ENCODE results near the gene UBAC2. TPM values are rescaled to one million over a fixed set of nuclear protein-coding genes. Genes with fewer than 3 reads are reported as not detected.

The UBAC2 gene
- total RNA-seq, 1 donor from 2014 or later, result 31.3 TPM

GRCh38 chr13:99355267-99356011, 154.8 kb downstream of the UBAC2 start:
- DNase-seq (ENCODE audit: low read depth in 2 of 2), result peak in 1 of 2 donors; percentile 19

- DNase-seq (ENCODE audit: low read depth in 2 of 2), result no peak
These were observed 155.3 kb downstream of the UBAC2 start for GRCh38 chr13:99356012-99356261.

GRCh38 chr13:99356262-99357091, 155.8 kb downstream of the UBAC2 start:
- DNase-seq (ENCODE audit: low read depth in 2 of 2), result peak; percentile 92 to 97

GRCh38 chr13:99357131-99357596, 156.5 kb downstream of the UBAC2 start:
- peak; percentile 92 to 94 for DNase-seq (ENCODE audit: low read depth in 2 of 2)

GRCh38 chr13:99357941-99358340, 157.3 kb downstream of the UBAC2 start:
- DNase-seq (ENCODE audit: low read depth in 2 of 2), result no peak

GRCh38 chr13:99359528-99359927, 158.9 kb downstream of the UBAC2 start:
- DNase-seq (ENCODE audit: low read depth in 2 of 2), result no peak

- no peak for DNase-seq (ENCODE audit: low read depth in 2 of 2)
These were observed 160.0 kb downstream of the UBAC2 start for GRCh38 chr13:99360696-99361095.

GRCh38 chr13:99361197-99361596, 160.5 kb downstream of the UBAC2 start:
- DNase-seq (ENCODE audit: low read depth in 2 of 2), result peak in 1 of 2 donors; percentile 32

- DNase-seq (ENCODE audit: low read depth in 2 of 2), result no peak
These were observed 161.7 kb downstream of the UBAC2 start for GRCh38 chr13:99362362-99362761.

- no peak for DNase-seq (ENCODE audit: low read depth in 2 of 2)
These were observed 162.7 kb downstream of the UBAC2 start for GRCh38 chr13:99363391-99363790.

GRCh38 chr13:99363949-99364348, 163.3 kb downstream of the UBAC2 start:
- DNase-seq (ENCODE audit: low read depth in 2 of 2), result no peak

GRCh38 chr13:99366075-99366987, 165.7 kb downstream of the UBAC2 start:
- DNase-seq (ENCODE audit: low read depth in 2 of 2), result no peak

- no peak for DNase-seq (ENCODE audit: low read depth in 2 of 2)
These were observed 166.5 kb downstream of the UBAC2 start for GRCh38 chr13:99367106-99367616.

- peak; percentile 17 to 31 for DNase-seq (ENCODE audit: low read depth in 2 of 2)
These were observed 167.2 kb downstream of the UBAC2 start for GRCh38 chr13:99367663-99368448.

- DNase-seq (ENCODE audit: low read depth in 2 of 2), result no peak
These were observed 170.0 kb downstream of the UBAC2 start for GRCh38 chr13:99370481-99371275.

GRCh38 chr13:99371956-99372355, 171.3 kb downstream of the UBAC2 start:
- no peak for DNase-seq (ENCODE audit: low read depth in 2 of 2)

- no peak for DNase-seq (ENCODE audit: low read depth in 2 of 2)
These were observed 172.8 kb downstream of the UBAC2 start for GRCh38 chr13:99373436-99373835.

GRCh38 chr13:99374169-99374991, 173.7 kb downstream of the UBAC2 start:
- DNase-seq (ENCODE audit: low read depth in 2 of 2), result no peak

Measured in lung microvascular endothelial cell (primary cell).